Measurements from ENCODE around the gene INPP5A. TPM values are rescaled to one million over a fixed set of nuclear protein-coding genes. Genes with fewer than 3 reads are reported as not detected.

Gene INPP5A
- total RNA-seq, 1 donor from 2014 or later: 105 TPM

DNA sequence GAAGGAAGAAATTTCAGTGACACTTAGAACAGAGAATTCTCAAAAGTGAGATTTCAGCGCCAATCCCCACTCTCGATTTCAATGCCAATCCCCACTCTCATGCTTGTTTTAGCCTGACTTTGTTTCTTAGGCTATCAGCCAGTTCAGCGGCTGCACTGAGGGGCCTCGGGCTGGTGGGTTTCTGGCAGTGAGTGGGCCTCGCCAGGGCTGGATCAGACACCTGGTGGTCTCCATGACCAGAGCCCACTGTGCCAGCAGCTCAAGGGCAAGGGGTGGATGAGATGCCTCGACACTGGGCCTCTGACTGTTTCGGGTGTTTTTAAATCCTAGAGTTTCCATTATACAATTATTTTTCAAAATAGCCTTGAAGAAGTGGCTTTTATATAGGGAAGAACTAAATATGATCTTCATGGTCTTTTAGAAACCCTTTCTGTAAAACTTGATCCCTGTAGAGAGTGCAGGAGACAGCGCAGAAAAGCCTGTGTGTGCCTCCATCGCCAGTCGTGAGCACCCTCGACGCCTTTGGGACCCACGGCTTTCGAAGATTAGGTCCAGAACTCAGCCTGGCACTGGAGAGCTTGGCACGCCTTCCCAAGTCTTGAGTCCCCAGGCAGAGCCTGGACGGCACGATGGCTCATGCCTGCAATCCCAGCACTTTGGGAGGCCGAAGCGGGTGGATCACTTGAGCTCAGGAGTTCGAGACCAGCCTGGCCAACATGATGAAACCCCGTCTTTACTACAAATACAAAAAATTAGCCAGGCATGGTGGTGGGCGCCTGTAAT is 76.2 kb downstream of the INPP5A start:
- Histone ChIP-seq H3K4me3 (no peak overlapping the region), H3K4me1 (peaks cover 21% of the 10 kb centered on the region), H3K27ac (replicated peaks) (no peak overlapping the region), H3K27me3 (ENCODE audit: low read depth) (no peaks in the 10 kb centered on the region), H3K36me3 (no peaks in the 10 kb centered on the region), H3K9me3 (replicated peaks) (no peaks in the 10 kb centered on the region)
- intact Hi-C loops (cut with micrococcal nuclease): no loop called here
- no peak for DNase-seq
- TF ChIP-seq, protein P1, sequence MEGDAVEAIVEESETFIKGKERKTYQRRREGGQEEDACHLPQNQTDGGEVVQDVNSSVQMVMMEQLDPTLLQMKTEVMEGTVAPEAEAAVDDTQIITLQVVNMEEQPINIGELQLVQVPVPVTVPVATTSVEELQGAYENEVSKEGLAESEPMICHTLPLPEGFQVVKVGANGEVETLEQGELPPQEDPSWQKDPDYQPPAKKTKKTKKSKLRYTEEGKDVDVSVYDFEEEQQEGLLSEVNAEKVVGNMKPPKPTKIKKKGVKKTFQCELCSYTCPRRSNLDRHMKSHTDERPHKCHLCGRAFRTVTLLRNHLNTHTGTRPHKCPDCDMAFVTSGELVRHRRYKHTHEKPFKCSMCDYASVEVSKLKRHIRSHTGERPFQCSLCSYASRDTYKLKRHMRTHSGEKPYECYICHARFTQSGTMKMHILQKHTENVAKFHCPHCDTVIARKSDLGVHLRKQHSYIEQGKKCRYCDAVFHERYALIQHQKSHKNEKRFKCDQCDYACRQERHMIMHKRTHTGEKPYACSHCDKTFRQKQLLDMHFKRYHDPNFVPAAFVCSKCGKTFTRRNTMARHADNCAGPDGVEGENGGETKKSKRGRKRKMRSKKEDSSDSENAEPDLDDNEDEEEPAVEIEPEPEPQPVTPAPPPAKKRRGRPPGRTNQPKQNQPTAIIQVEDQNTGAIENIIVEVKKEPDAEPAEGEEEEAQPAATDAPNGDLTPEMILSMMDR (IDR thresholded peaks at IDR 0.05; ENCODE audit: borderline replicate concordance): no peak

DNA sequence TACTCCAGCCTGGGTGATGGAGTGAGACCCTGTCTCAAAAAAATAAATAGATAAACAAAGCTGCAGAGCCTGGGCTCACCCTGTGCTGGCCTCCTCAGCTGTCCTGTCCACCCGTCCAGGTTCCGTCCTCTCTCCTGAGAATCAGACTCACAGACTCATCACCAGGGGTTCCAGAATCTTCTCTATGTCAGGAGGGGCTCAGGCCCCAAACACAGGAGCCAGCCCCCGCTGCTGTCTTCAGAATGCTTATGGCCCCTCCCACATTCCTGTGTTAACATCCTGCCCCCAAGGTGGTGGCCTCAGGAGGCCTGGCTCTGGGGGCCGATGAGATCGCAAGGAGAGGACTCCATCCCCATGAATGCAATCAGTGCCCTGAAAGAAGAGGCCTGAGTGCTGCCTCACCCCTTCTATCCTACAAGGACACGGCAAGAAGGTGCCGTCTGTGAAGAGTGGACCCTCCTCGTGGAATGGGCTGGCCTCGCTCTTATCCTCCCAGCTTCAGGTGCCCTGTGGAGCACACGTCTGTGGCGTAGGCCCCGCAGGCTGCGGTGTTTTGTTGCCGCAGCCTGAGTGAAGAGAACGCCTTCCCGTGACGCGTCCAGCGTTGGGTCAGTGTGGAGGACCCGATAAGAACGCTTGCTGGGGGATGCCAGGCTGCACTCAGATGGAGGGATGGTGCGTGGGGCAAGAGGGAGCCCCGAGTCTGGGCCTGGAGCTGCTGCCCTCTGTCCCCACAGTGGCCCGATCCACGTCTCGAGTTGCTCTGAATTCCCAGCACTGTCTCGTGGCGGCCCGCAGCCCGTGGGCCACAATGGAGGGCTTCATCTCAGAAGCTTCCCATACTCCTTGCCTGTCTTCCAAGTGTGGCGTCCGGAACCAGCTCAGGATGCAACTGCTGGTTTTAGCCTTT is 77.1 kb downstream of the INPP5A start:
- H3K9me3 ChIP-seq (replicated peaks): peaks cover 7% of the 10 kb centered on the region
- DNase-seq: no peak
- H3K36me3 ChIP-seq: peaks cover 4% of the 10 kb centered on the region
- H3K4me1 ChIP-seq: peaks cover 24% of the 10 kb centered on the region
- TF ChIP-seq, protein P1 (IDR thresholded peaks at IDR 0.05; ENCODE audit: borderline replicate concordance): no peak
- no peak overlapping the region for H3K27ac ChIP-seq (replicated peaks)
- H3K4me3 ChIP-seq: no peak overlapping the region
- H3K27me3 ChIP-seq (ENCODE audit: low read depth): no peaks in the 10 kb centered on the region
- intact Hi-C loops (cut with micrococcal nuclease): no loop called here

DNA sequence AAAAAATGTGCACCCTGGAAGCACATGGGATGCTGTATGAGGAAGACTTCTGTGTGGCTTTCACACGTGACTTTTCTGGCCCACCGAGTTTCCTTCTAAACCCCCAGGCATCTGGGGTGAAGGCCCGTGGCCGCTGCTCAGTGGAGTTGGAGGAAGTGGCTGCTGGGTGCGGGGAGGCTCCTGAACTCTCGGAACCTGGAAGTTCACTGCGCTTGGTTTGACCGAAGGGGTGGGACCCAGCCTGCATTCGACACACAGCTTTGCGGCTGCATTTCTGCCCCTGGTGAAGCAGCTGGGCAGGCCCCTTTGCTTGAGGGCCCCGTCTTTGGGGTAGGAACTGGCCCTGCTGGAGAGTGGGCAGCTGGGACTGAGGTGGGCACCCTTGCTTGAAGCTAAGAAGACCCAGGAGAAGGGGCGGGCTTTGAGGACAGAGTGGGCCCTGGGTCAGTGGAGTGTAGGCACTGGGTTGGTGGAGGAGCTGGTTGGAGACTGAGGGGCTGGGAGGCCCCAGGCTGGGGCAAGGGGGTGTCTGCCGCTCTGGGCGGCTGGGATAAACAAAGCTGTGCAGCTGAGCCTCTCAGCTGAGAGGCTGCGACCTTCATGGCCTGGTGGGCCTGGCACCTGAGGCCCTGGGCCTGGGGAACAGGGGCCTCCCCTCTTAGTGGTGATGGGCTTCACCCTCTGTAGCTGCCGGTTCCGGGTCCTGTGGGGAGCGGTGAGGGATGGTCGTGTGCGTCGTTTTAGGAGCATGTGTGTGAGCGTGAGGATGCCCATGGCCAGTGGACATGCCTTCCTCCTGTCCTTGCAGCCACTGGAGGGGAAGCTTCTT is 78.0 kb downstream of the INPP5A start:
- TF ChIP-seq, protein P1 (IDR thresholded peaks at IDR 0.05; ENCODE audit: borderline replicate concordance): no peak
- Histone ChIP-seq H3K9me3 (replicated peaks) (peaks cover 16% of the 10 kb centered on the region), H3K27ac (replicated peaks) (no peak overlapping the region), H3K4me3 (no peak overlapping the region), H3K36me3 (peaks cover 11% of the 10 kb centered on the region), H3K27me3 (ENCODE audit: low read depth) (no peaks in the 10 kb centered on the region), H3K4me1 (peaks cover 18% of the 10 kb centered on the region)
- no peak for DNase-seq
- intact Hi-C loops (cut with micrococcal nuclease): no loop called here

DNA sequence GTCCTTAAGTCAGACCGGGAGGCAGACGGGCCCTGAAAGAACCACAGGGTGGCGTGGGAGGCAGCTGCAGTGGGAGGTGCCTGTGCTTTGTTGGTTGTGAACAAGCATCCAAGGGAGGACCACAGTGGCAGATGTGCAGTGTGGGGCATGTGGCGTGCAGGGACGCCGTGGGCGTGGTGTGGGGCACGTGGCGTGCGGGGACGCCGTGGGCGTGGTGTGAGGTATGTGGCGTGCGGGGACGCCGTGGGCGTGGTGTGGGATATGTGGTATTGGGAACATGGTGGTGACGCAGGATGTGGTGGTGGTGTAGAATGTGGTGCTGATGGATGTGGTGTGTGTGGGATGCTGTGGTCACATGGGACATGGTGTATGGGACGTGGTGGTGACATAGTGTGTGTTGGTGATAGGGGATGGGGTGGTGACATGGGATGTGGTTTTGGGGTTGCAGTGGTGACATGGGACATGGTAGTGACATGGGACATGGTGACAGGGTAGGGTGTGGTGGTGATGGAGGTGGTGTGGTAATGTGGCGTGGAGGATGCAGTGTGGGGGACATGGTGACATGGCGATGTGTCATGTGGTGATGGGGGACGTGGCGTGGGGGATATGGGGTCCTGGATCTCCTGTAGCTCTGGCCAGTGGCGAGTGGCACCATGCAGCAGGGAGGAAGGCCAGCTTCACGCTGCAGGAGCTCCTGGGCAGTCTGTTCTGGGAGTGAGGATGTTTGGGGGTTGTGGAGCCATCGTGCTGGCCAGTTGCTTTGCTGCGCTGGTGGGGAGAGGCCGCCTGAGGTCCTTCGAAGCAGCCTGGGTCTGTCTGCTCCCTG is 78.8 kb downstream of the INPP5A start:
- H3K9me3 ChIP-seq (replicated peaks): peaks cover 23% of the 10 kb centered on the region
- no peak overlapping the region for H3K4me3 ChIP-seq
- peaks cover 14% of the 10 kb centered on the region for H3K4me1 ChIP-seq
- H3K36me3 ChIP-seq: peaks cover 11% of the 10 kb centered on the region
- intact Hi-C loops (cut with micrococcal nuclease): no loop called here
- TF ChIP-seq, protein P1 (IDR thresholded peaks at IDR 0.05; ENCODE audit: borderline replicate concordance): no peak
- no peak overlapping the region for H3K27ac ChIP-seq (replicated peaks)
- no peak for DNase-seq
- H3K27me3 ChIP-seq (ENCODE audit: low read depth): no peaks in the 10 kb centered on the region

Data from left ventricle myocardium inferior (tissue), 1 donor.